ENCODE data around the gene CELF1. TPM values are rescaled to one million over a fixed set of nuclear protein-coding genes. Genes with fewer than 3 reads are reported as not detected.

CELF1 gene
- total RNA-seq, 1 donor from 2014 or later, result 88.6 TPM

- H3K4me1 ChIP-seq, result peaks cover 69% of the 10 kb centered on the region
- intact Hi-C loops (cut with micrococcal nuclease), result no loop called here
- DNase-seq, result no peak
- no peaks in the 10 kb centered on the region for H3K36me3 ChIP-seq
- H3K9me3 ChIP-seq (replicated peaks), result no peaks in the 10 kb centered on the region
- TF ChIP-seq CTCF (IDR thresholded peaks at IDR 0.05; ENCODE audit: borderline replicate concordance), result no peak
- no peak overlapping the region for H3K4me3 ChIP-seq
- H3K27ac ChIP-seq (replicated peaks), result no peak overlapping the region
- H3K27me3 ChIP-seq (ENCODE audit: low read depth), result no peaks in the 10 kb centered on the region
These were observed 44.5 kb downstream of the CELF1 start for GRCh38 chr11:47508240-47508957.

GRCh38 chr11:47507563-47508239 lies 45.2 kb downstream of the CELF1 start:
- Histone ChIP-seq H3K27me3 (ENCODE audit: low read depth) (no peaks in the 10 kb centered on the region), H3K36me3 (no peaks in the 10 kb centered on the region), H3K9me3 (replicated peaks) (no peaks in the 10 kb centered on the region), H3K4me1 (peaks cover 69% of the 10 kb centered on the region), H3K4me3 (no peak overlapping the region), H3K27ac (replicated peaks) (peak overlapping the region; percentile 28)
- DNase-seq, result no peak
- no peak for TF ChIP-seq CTCF (IDR thresholded peaks at IDR 0.05; ENCODE audit: borderline replicate concordance)
- intact Hi-C loops (cut with micrococcal nuclease), result no loop called here

GRCh38 chr11:47506795-47507562 lies 46.0 kb downstream of the CELF1 start:
- no peak for TF ChIP-seq CTCF (IDR thresholded peaks at IDR 0.05; ENCODE audit: borderline replicate concordance)
- H3K9me3 ChIP-seq (replicated peaks), result no peaks in the 10 kb centered on the region
- peak overlapping the region; percentile 28 for H3K27ac ChIP-seq (replicated peaks)
- DNase-seq, result no peak
- H3K4me1 ChIP-seq, result peaks cover 62% of the 10 kb centered on the region
- no peaks in the 10 kb centered on the region for H3K27me3 ChIP-seq (ENCODE audit: low read depth)
- intact Hi-C loops (cut with micrococcal nuclease), result no loop called here
- H3K4me3 ChIP-seq, result no peak overlapping the region
- H3K36me3 ChIP-seq, result no peaks in the 10 kb centered on the region

GRCh38 chr11:47506373-47506772 lies 46.6 kb downstream of the CELF1 start:
- Histone ChIP-seq H3K9me3 (replicated peaks) (no peaks in the 10 kb centered on the region), H3K27ac (replicated peaks) (peak overlapping the region; percentile 28), H3K4me1 (peaks cover 60% of the 10 kb centered on the region), H3K36me3 (no peaks in the 10 kb centered on the region), H3K4me3 (no peak overlapping the region), H3K27me3 (ENCODE audit: low read depth) (no peaks in the 10 kb centered on the region)
- intact Hi-C loops (cut with micrococcal nuclease), result no loop called here
- no peak for TF ChIP-seq CTCF (IDR thresholded peaks at IDR 0.05; ENCODE audit: borderline replicate concordance)
- DNase-seq, result no peak

- no peak for DNase-seq
- Histone ChIP-seq H3K4me1 (peaks cover 64% of the 10 kb centered on the region), H3K36me3 (no peaks in the 10 kb centered on the region), H3K4me3 (no peak overlapping the region), H3K27me3 (ENCODE audit: low read depth) (no peaks in the 10 kb centered on the region), H3K27ac (replicated peaks) (no peak overlapping the region), H3K9me3 (replicated peaks) (no peaks in the 10 kb centered on the region)
- intact Hi-C loops (cut with micrococcal nuclease), result no loop called here
- no peak for TF ChIP-seq CTCF (IDR thresholded peaks at IDR 0.05; ENCODE audit: borderline replicate concordance)
These were observed 48.0 kb downstream of the CELF1 start for GRCh38 chr11:47504910-47505309.
